ENCODE data around the gene FLG2. TPM values are rescaled to one million over a fixed set of nuclear protein-coding genes. Genes with fewer than 3 reads are reported as not detected.
"Not testable (repeated sequence)": the region's sequence is repeated elsewhere in the genome, so short reads cannot be mapped to it uniquely, and the experiment has no call there.

Gene FLG2
- total RNA-seq, 4 donors from 2014 or later = 0.11 to 0.19 (median 0.13) TPM; not detected in 1

DNA sequence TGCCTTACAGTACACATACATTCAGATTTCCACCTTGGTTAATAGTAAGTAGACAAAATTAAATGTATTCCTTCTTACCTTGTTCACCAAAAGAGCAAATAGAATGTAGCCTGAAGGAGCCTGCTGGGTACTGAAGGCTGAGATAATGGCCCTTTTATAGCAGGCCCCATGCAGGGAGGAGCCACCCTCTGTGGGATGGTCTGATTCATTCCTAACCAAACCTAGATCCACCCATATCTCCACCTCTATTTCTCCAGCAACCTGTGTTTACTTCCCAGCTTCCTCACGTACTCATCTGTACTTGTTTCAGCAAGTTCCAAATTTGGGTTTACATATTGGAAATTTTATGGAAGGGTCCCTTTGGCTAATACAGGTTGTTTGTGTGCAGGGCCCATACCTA, 34.7 kb downstream of the FLG2 start, which contains the start of gene FLG:
Gene FLG (minus strand): TSS at position 129 of the 400 bp plus-strand sequence. CDS start 9,783 bp downstream, outside the sequence.
- TF ChIP-seq, protein P1, sequence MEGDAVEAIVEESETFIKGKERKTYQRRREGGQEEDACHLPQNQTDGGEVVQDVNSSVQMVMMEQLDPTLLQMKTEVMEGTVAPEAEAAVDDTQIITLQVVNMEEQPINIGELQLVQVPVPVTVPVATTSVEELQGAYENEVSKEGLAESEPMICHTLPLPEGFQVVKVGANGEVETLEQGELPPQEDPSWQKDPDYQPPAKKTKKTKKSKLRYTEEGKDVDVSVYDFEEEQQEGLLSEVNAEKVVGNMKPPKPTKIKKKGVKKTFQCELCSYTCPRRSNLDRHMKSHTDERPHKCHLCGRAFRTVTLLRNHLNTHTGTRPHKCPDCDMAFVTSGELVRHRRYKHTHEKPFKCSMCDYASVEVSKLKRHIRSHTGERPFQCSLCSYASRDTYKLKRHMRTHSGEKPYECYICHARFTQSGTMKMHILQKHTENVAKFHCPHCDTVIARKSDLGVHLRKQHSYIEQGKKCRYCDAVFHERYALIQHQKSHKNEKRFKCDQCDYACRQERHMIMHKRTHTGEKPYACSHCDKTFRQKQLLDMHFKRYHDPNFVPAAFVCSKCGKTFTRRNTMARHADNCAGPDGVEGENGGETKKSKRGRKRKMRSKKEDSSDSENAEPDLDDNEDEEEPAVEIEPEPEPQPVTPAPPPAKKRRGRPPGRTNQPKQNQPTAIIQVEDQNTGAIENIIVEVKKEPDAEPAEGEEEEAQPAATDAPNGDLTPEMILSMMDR (IDR thresholded peaks at IDR 0.05) = no peak
- TF ChIP-seq POLR2A (IDR thresholded peaks at IDR 0.05) = no peak
- no peaks in the 10 kb centered on the region for H3K9me3 ChIP-seq
- no peaks in the 10 kb centered on the region for H3K27me3 ChIP-seq
- 36 to 48% methylated on average over 1 of the region's 1 CpG for WGBS, 2 donors
- H3K36me3 ChIP-seq = no peaks in the 10 kb centered on the region
- H3K4me1 ChIP-seq = no peaks in the 10 kb centered on the region
- H3K4me3 ChIP-seq = no peak within 1 kb of the TSS
- no peak within 1 kb of the TSS for H3K27ac ChIP-seq
- DNase-seq = no peak
- intact Hi-C loops (cut with DNase I) = no loop called here

DNA sequence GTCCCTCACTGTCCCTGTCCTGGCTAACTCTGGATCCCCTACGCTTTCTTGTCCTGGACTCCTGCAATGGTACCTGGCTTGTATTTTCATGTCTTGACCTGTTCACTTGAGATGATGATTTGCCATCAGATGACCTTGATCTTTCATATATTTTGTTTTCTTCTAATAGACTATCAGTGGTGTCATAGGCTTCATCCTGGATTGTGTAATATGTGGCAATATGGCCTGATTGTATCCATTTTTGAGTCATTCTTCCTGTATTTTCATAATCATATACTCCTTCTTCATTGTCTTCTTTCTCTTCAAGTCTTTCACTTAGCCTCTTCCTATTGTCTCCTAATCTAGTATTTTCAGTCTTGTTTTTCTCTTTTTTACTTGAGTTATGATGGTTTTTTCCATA, 45.8 kb downstream of the FLG2 start:
- H3K27ac ChIP-seq = no peak overlapping the region

DNA sequence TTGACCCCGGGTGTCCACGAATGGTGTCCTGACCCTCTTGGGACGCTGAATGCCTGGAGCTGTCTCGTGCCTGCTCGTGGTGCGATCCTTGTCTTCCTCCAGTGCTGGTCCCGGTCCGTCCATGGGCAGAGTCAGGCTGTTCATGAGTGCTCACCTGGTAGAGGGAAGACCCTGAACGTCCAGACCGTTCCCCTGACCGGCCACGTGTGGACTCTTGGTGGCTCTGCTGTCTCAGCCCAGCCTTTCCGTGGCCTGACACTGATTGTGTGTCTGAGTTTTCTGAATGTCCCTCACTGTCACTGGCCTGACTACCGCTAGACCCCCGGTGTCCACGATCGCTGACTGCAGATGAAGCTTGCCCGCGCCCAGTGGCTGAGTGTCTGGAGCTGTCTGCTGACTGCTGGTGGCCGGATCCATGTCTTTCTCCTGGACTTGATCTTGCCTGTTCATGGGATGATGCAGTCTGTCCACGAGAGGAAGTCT, 46.4 kb downstream of the FLG2 start:
- Histone ChIP-seq H3K4me1 (no peaks in the 10 kb centered on the region), H3K36me3 (no peaks in the 10 kb centered on the region), H3K27ac (no peak overlapping the region), H3K27me3 (no peaks in the 10 kb centered on the region), H3K4me3 (no peak overlapping the region), H3K9me3 (no peaks in the 10 kb centered on the region)
- 90 to 93% methylated on average over 9 to 17 of the region's 21 CpGs for WGBS, 2 donors
- TF ChIP-seq, protein P1 (IDR thresholded peaks at IDR 0.05) = no peak
- TF ChIP-seq POLR2A (IDR thresholded peaks at IDR 0.05) = no peak
- no peak for DNase-seq
- intact Hi-C loops (cut with DNase I) = no loop called here

More for the DNA sequence above, 45.8 kb downstream of the FLG2 start:
- no peaks in the 10 kb centered on the region for H3K27me3 ChIP-seq
- WGBS, 2 donors = 87 to 93% methylated on average over 1 of the region's 1 CpG
- H3K4me3 ChIP-seq = no peak overlapping the region
- TF ChIP-seq POLR2A (IDR thresholded peaks at IDR 0.05) = no peak
- TF ChIP-seq, protein P1 (IDR thresholded peaks at IDR 0.05) = no peak
- no peaks in the 10 kb centered on the region for H3K4me1 ChIP-seq
- no peaks in the 10 kb centered on the region for H3K36me3 ChIP-seq
- intact Hi-C loops (cut with DNase I) = no loop called here
- no peak for DNase-seq
- H3K9me3 ChIP-seq = no peaks in the 10 kb centered on the region

DNA sequence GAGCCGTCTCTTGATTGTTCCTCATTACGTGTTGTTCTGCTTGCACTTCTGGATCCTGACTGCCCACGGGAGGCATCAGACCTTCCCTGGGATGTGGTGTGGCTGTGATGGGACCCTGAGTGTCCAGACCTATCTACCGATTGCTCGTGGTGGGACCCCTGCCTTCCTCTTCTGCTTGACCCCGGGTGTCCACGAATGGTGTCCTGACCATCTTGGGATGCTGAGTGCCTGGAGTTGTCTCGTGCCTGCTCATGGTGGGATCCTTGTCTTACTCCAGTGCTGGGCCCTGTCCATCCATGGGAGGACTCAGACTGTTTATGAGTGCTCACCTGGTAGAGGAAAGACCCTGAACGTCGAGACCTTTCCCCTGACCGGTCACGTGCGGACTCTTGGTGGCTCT, 47.6 kb downstream of the FLG2 start:
- H3K36me3 ChIP-seq; DNase-seq; intact Hi-C loops (cut with DNase I); H3K4me1 ChIP-seq; H3K4me3 ChIP-seq; H3K27ac ChIP-seq; H3K27me3 ChIP-seq; H3K9me3 ChIP-seq: not testable (repeated sequence)
- 95 to 98% methylated on average over 5 to 10 of the region's 13 CpGs for WGBS, 2 donors

DNA sequence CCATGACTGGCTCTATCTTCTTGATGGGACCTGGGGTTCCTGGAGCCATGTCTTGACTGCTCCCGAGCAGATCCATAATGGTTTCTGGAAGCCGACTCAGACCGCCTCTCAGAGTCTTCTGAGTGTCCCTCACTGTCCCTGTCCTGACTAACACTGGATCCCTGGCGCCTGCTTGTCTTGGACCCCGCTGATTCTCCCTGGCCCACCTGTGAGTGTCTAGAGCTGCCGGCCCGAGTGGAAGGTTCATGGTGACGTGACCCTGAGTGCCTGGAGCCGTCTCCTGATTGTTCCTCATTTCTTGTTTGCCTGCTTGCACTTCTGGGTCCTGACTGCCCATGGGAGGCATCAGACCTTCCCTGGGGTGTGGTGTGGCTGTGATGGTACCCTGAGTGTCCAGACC, 49.9 kb downstream of the FLG2 start:
- intact Hi-C loops (cut with DNase I) = no loop called here
- Histone ChIP-seq H3K9me3 (no peaks in the 10 kb centered on the region), H3K4me3 (no peak overlapping the region), H3K4me1 (no peaks in the 10 kb centered on the region), H3K27me3 (no peaks in the 10 kb centered on the region), H3K27ac (no peak overlapping the region), H3K36me3 (no peaks in the 10 kb centered on the region)
- DNase-seq = no peak
- TF ChIP-seq, protein P1 (IDR thresholded peaks at IDR 0.05) = no peak
- TF ChIP-seq POLR2A (IDR thresholded peaks at IDR 0.05) = no peak
- WGBS, 2 donors = 100% methylated on average over 2 of the region's 9 CpGs; no CpG with 5 or more reads in 1 of the 2 donors

DNA sequence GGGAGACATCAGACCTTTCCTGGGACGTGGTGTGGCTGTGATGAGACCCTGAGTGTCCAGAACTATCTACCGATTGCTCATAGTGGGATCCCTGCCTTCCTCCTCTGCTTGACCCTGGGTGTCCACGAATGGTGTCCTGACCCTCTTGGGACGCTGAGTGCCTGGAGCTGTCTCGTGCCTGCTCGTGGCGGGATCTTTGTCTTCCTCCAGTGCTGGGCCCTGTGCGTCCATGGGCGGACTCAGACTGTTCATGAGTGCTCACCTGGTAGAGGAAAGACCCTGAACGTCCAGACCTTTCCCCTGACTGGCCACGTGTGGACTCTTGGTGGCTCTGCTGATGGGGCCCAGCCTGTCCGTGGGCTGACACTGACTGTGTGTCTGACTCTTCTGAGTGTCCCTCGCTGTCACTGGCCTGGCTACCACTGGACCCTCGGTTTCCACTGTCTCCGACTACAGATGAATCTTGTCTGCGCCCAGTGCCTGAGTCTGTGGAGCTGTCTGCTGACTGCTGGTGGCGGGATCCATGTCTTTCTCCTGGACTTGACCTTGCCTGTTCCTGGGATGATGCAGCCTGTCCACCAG, 50.4 kb downstream of the FLG2 start:
- intact Hi-C loops (cut with DNase I); H3K36me3 ChIP-seq; H3K4me1 ChIP-seq; H3K9me3 ChIP-seq; H3K27ac ChIP-seq; H3K27me3 ChIP-seq; DNase-seq; H3K4me3 ChIP-seq: not testable (repeated sequence)
- WGBS, 2 donors = 81 to 92% methylated on average over 4 to 11 of the region's 17 CpGs

DNA sequence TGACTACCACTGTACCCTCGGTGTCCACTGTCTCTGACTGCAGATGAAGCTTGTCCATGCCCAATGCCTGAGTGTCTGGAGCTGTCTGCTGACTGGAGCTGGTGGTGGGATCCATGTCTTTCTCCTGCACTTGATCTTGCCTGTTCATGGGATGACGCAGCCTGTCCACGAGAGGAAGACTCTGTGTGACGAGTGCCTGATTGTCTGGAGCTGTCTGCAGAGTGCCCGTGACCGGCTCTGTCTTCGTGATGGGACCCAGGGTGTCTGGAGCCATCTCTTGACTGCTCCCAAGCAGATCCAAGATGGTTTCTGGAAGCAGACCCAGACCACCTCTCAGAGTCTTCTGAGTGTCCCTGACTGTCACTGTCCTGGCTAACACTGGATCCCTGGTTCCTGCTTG, 51.0 kb downstream of the FLG2 start:
- 43 to 100% methylated on average over 1 of the region's 7 CpGs for WGBS, 2 donors
- H3K4me1 ChIP-seq; DNase-seq; H3K9me3 ChIP-seq; H3K4me3 ChIP-seq; intact Hi-C loops (cut with DNase I); H3K36me3 ChIP-seq; H3K27ac ChIP-seq; H3K27me3 ChIP-seq: not testable (repeated sequence)

DNA sequence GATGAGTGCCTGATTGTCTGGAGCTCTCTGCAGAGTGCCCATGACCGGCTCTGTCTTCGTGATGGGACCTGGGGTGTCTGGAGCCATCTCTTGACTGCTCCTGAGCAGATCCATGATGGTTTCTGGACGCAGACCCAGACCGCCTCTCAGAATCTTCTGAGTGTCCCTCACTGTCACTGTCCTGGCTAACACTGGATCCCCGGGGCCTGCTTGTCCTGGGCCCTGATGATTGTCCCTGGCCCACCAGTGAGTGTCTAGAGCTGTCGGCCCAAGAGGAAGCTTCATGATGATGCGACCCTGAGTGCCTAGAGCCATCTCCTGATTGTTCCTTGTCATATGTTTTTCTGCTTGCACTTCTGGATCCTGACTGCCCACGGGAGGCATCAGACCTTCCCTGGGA, 51.8 kb downstream of the FLG2 start:
- intact Hi-C loops (cut with DNase I); H3K27ac ChIP-seq; H3K4me3 ChIP-seq; H3K9me3 ChIP-seq; H3K27me3 ChIP-seq; H3K36me3 ChIP-seq; H3K4me1 ChIP-seq; DNase-seq: not testable (repeated sequence)
- 74% methylated on average over 4 of the region's 8 CpGs; no CpG with 5 or more reads in 1 of the 2 donors for WGBS, 2 donors

DNA sequence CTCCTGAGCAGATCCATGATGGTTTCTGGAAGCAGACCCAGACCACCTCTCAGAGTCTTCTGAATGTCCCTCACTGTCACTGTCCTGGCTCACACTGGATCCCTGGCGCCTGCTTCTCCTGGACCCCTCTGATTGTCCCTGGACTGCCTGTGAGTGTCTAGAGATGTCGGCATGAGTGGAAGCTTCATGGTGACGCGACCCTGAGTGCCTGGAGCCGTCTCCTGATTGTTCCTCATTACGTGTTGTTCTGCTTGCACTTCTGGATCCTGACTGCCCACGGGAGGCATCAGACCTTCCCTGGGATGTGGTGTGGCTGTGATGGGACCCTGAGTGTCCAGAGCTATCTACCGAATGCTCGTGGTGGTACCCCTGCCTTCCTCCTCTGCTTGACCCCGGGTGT, 53.7 kb downstream of the FLG2 start:
- DNase-seq; H3K4me1 ChIP-seq; H3K27ac ChIP-seq; H3K4me3 ChIP-seq; H3K9me3 ChIP-seq; intact Hi-C loops (cut with DNase I); H3K27me3 ChIP-seq; H3K36me3 ChIP-seq: not testable (repeated sequence)
- 81 to 95% methylated on average over 5 to 8 of the region's 10 CpGs for WGBS, 2 donors

Measured in esophagus squamous epithelium (tissue), 5 donors.